HEK293T (cell line): ENCODE results near the gene RNF214.
"Not testable (repeated sequence)": the region's sequence is repeated elsewhere in the genome, so short reads cannot be mapped to it uniquely, and the experiment has no call there.

Experiments
- CTCF ChIA-PET: fragments of 350-600 bp; formaldehyde crosslinking; extraction: SDS; loops from one replicate; lab custom pipeline; 2021; ENCODE audit warnings: antibody characterized with exemption, inconsistent platforms; lab: Yijun Ruan, JAX
- POLR2A ChIA-PET: fragments of 350-600 bp; formaldehyde crosslinking; extraction: SDS; loops from one replicate; lab custom pipeline; 2020; ENCODE audit warnings: antibody characterized with exemption, inconsistent platforms; lab: Yijun Ruan, JAX
- DNase-seq: peaks from one replicate; pipeline ENCODE4 v3.0.0; 2012; ENCODE audit warnings: mixed read lengths; ENCODE audit errors: extremely low spot score
- ARNT ChIP-seq: fragments of 450-650 bp; IDR thresholded peaks from 2 replicates; pipeline ENCODE4 v1.6.1; 2017; ENCODE audit warnings: mild to moderate bottlenecking
- BHLHE40 ChIP-seq: fragments of 450-650 bp; IDR thresholded peaks from 2 replicates; pipeline ENCODE4 v1.6.1; 2016; ENCODE audit warnings: mild to moderate bottlenecking, moderate library complexity, borderline replicate concordance
- CTBP1 ChIP-seq: fragments of 450-650 bp; IDR thresholded peaks from 2 replicates; pipeline ENCODE4 v1.6.1; 2016; ENCODE audit warnings: borderline replicate concordance
- ELF4 ChIP-seq: fragments of 450-650 bp; IDR thresholded peaks from 2 replicates; pipeline ENCODE4 v1.6.1; 2017; ENCODE audit warnings: antibody characterized with exemption
- FOXA1 ChIP-seq: fragments of 450-650 bp; IDR thresholded peaks from 2 replicates; pipeline ENCODE4 v1.6.1; 2016; ENCODE audit warnings: mild to moderate bottlenecking
- FOXK2 ChIP-seq: fragments of 450-650 bp; IDR thresholded peaks from 2 replicates; pipeline ENCODE4 v1.6.1; 2016; ENCODE audit warnings: mild to moderate bottlenecking
- FOXM1 ChIP-seq: fragments of 450-650 bp; IDR thresholded peaks from 2 replicates; pipeline ENCODE4 v1.6.1; 2017; ENCODE audit warnings: mild to moderate bottlenecking, borderline replicate concordance
- HDGF ChIP-seq: fragments of 450-650 bp; IDR thresholded peaks from 2 replicates; pipeline ENCODE4 v1.6.1; 2017; ENCODE audit warnings: antibody characterized with exemption, borderline replicate concordance
- L3MBTL2 ChIP-seq: fragments of 450-650 bp; conservative IDR thresholded peaks from 2 replicates; pipeline ENCODE4 v1.6.1; 2016; ENCODE audit warnings: mild to moderate bottlenecking
- LEF1 ChIP-seq: fragments of 450-650 bp; IDR thresholded peaks from 2 replicates; pipeline ENCODE4 v1.6.1; 2017; ENCODE audit warnings: mild to moderate bottlenecking, borderline replicate concordance
- NFRKB ChIP-seq: fragments of 450-650 bp; IDR thresholded peaks from 2 replicates; pipeline ENCODE4 v1.6.1; 2016; ENCODE audit warnings: mild to moderate bottlenecking, moderate library complexity
- PKNOX1 ChIP-seq: fragments of 450-650 bp; IDR thresholded peaks from 2 replicates; pipeline ENCODE4 v1.6.1; 2016
- SP1 ChIP-seq: fragments of 450-650 bp; IDR thresholded peaks from 2 replicates; pipeline ENCODE4 v1.6.1; 2017
- SUZ12 ChIP-seq: fragments of 450-650 bp; IDR thresholded peaks from 2 replicates; pipeline ENCODE4 v1.6.1; 2016; ENCODE audit warnings: mild to moderate bottlenecking
- TARDBP ChIP-seq: fragments of 450-650 bp; IDR thresholded peaks from 2 replicates; pipeline ENCODE4 v1.6.1; 2016
- ZNF384 ChIP-seq: fragments of 450-650 bp; IDR thresholded peaks from 2 replicates; pipeline ENCODE4 v1.6.1; 2016

RNF214 gene

DNA sequence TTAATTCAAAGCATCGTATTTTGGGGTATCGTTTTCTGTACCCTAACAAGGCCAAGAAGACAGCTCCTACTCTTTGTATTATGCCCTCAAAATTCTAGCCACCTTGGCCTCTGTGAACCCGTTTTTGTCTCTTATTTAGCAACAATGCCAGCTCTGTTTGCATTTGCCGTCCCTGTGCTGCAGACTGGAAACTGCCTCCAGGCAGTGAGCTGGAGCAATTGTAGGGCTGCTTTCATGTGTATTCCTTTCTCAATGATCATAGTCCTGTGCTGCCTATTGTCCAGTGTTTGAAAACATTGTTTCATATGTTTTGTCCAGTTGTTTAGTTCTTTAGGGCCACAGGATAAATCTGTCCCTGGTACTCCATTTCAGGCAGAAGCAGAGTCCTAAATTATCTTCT is 38.7 kb downstream of the RNF214 start:
- TF ChIP-seq SUZ12 = no peak
- TF ChIP-seq SP1 = no peak
- TF ChIP-seq FOXA1 = no peak
- no peak for TF ChIP-seq ZNF384
- no peak for DNase-seq
- ChIA-PET POLR2A (no interaction called here), CTCF (interaction anchor here (0.8 kb wide), 1 partner anchor 32 kb away, joined by 4 read pairs; no protein-coding TSS in a partner anchor)

DNA sequence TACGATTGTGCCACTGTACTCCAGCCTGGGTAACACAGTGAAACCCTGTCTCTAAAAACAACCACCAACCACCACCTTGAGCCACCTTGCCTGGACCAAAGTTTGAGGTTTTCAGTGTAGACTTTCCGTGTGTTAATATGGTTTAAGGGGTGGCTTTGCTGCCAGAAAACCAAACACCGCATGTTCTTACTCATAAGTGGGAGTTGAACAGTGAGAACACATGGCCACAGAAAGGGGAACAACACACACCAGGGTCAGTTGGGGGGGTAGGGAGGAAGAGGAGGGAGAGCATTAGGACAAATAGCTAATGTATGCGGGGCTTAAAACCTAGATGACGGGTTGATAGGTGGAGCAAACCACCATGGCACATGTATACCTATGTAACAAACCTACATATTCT is 39.7 kb downstream of the RNF214 start:
- DNase-seq, POLR2A ChIA-PET, CTCF ChIA-PET: not testable (repeated sequence)

- ChIA-PET CTCF (no interaction called here), POLR2A (interaction anchor here (0.6 kb wide), 1 partner anchor 44 kb away, joined by 3 read pairs; no protein-coding TSS in a partner anchor)
- TF ChIP-seq BHLHE40 (no peak), L3MBTL2 (peak; percentile 57; the same call in 1 of the 2 replicates), FOXK2 (no peak), HDGF (no peak), SUZ12 (no peak), FOXM1 (no peak), PKNOX1 (no peak)
- no peak for DNase-seq
Measured at GRCh38 chr11:117273550-117274289, 41.2 kb downstream of the RNF214 start.

- TF ChIP-seq ARNT = no peak
- no peak for TF ChIP-seq FOXK2
- TF ChIP-seq FOXA1 = no peak
- no peak for TF ChIP-seq BHLHE40
- no peak for TF ChIP-seq TARDBP
- TF ChIP-seq NFRKB = no peak
- no peak for TF ChIP-seq L3MBTL2
- no peak for TF ChIP-seq PKNOX1
- no peak for TF ChIP-seq SUZ12
- TF ChIP-seq HDGF = no peak
- no peak for TF ChIP-seq FOXM1
- TF ChIP-seq SP1 = no peak
- TF ChIP-seq ZNF384 = no peak
- TF ChIP-seq LEF1 = no peak
- TF ChIP-seq ELF4 = no peak
- TF ChIP-seq CTBP1 = no peak
- ChIA-PET CTCF (interaction anchor here (0.6 kb wide), 1 partner anchor 536 kb away, joined by 4 read pairs; no protein-coding TSS in a partner anchor), POLR2A (no interaction called here)
- no peak for DNase-seq
Measured at GRCh38 chr11:117278347-117278746, 45.9 kb downstream of the RNF214 start.

DNA sequence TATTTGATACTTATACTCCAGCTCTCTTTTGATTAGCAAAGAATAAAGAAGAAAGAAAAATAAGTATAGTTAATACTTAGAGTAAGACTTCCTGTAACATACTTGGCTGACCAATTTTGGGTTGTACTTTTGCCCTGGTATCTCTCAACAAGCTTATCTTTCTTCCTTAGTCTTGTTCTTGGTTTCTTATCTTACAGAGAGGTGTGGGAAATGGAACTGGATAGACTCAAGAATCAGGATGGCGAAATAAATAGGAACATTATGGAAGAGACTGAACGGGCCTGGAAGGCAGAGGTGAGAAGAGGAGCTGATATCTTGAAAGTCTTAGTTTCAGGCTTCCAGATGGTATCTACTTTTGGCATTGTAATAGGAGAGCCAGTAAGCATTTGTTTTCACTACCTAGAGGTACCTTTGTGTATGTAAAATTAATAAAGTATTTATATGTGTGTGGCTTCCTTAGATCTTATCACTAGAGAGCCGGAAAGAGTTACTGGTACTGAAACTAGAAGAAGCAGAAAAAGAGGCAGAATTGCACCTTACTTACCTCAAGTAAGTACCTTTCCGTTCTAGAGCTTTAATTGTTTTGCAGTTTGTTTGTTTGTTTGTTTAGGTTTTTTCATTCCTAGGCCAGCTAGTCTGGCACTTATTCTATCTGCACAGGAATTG is 47.4 kb downstream of the RNF214 start:
- no peak for DNase-seq
- ChIA-PET CTCF (interaction anchor here (0.5 kb wide), 1 partner anchor 781 kb away, joined by 3 read pairs; no protein-coding TSS in a partner anchor), POLR2A (no interaction called here)
- TF ChIP-seq LEF1 = no peak
- TF ChIP-seq ARNT = no peak
- TF ChIP-seq TARDBP = no peak

DNA sequence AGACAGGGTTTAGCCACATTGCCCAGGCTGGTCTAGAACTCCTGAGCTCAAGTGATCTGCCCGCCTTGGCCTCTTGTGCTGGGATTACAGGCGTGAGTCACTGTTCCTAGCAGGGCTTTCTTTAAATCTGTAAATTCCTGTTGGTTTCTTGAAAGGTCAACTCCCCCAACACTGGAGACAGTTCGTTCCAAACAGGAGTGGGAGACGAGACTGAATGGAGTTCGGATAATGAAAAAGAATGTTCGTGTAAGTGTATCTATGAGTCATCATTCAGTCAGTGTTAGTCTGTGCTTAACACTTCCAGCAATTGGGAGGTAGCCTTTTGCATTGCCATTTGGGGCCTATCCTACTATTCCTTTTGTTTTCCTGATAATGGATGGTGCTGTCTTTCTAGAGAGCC is 48.7 kb downstream of the RNF214 start:
- CTCF ChIA-PET = no interaction called here
- POLR2A ChIA-PET = no interaction called here
- no peak for DNase-seq
- no peak for TF ChIP-seq ARNT
- TF ChIP-seq ZNF384 = no peak
- TF ChIP-seq SP1 = no peak
- no peak for TF ChIP-seq FOXK2

DNA sequence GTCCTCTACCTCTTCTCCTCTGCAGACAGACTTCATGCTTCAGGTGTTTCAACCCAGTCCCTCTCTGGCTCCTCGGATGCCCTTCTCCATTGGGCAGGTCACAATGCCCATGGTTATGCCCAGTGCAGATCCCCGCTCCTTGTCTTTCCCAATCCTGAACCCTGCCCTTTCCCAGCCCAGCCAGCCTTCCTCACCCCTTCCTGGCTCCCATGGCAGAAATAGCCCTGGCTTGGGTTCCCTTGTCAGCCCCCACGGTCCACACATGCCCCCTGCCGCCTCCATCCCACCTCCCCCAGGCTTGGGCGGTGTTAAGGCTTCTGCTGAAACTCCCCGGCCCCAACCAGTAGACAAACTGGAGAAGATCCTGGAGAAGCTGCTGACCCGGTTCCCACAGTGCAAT is 49.4 kb downstream of the RNF214 start:
- CTCF ChIA-PET = no interaction called here
- TF ChIP-seq ZNF384 (no peak), L3MBTL2 (no peak), ARNT (no peak), TARDBP (no peak), ELF4 (no peak), NFRKB (no peak), FOXM1 (no peak), HDGF (no peak), SP1 (no peak), LEF1 (no peak), CTBP1 (no peak), FOXK2 (no peak), FOXA1 (no peak), BHLHE40 (no peak), PKNOX1 (no peak)
- DNase-seq = no peak

More for the DNA sequence above, 49.4 kb downstream of the RNF214 start:
- POLR2A ChIA-PET = no interaction called here
